SH-SY5Y (cell line): Measurements from ENCODE around the gene MDH1.

ENCODE experiments used
- GATA2 ChIP-seq: IDR thresholded peaks from 2 replicates; pipeline ENCODE4 v1.6.1; 2011; ENCODE audit warnings: mild to moderate bottlenecking, low read depth, low read length
- GATA3 ChIP-seq: IDR thresholded peaks from 2 replicates; pipeline ENCODE4 v1.6.1; 2011; ENCODE audit warnings: low read depth, mild to moderate bottlenecking, low read length, moderate library complexity

The MDH1 gene

DNA sequence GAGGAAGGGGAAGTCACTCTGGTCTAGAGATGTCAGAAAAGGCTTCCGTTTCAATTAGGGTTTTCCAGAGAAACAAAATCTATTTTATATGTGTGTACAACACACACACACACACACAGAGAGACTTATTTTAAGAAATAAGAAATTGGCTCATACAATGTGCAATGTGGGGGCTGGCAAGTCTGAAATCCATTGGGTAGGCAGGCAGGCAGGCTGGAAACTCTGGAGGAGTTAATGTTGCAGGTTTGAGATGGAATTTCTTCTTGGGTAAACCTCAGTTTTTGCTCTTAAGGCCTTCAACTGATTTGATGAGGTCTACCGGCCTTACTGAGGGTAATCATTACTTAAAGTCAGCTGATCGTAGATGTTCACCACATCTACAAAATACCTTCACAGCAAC is 62.6 kb downstream of the MDH1 start:
- TF ChIP-seq GATA2 (no peak), GATA3 (no peak)

DNA sequence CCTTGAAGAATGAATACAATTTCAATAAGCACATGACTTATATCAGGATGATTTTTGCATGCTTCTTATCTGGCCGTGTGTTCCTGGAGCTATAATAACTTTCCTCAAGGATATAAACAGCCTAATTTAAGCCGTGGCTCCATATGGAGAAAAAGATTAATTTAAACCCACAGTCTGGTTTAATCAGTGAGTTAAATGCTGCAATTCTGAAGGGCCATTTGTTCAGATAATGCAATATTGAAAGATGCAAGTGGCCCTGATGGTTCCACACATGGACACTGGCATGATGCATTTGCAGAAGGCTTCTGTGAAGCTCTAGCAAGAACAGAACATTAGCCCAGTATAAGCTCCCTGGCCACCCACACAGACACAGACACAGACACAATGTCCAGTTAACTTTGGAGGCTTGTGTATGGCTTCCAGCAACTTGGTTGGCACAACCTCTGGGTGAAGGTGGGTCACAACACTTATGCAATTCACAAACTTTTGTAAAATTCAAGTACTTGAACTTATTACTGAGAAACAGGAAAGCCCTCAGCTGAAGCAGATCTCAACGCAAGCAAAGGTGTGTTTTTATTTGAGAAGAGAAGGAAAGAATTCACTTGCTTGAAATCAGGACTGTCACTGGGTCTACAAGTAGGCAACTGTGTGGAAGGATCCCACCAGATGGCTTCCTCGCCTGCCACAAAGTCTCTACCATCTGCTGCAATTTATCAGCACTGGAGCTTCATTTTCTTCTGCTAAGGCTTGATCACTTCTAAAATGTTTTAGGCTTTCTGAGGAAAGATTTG is 63.3 kb downstream of the MDH1 start:
- no peak for TF ChIP-seq GATA2
- no peak for TF ChIP-seq GATA3

DNA sequence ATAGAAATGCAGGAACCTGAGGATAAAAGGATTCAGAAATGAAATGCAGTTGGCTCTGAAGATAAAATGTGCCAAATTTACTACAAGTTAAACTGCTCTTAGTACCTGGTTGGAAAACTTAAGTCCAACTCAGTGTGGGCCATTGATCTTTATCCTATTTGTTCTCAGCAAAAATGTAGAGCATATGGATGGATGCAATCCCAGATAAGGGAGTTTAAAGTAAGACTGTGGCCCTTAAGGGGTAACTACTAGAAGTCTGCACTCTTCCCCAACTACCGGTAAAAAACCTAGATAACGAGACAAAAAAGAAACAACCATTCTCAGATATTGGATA is 63.9 kb downstream of the MDH1 start:
- TF ChIP-seq GATA2 = no peak
- TF ChIP-seq GATA3 = no peak

DNA sequence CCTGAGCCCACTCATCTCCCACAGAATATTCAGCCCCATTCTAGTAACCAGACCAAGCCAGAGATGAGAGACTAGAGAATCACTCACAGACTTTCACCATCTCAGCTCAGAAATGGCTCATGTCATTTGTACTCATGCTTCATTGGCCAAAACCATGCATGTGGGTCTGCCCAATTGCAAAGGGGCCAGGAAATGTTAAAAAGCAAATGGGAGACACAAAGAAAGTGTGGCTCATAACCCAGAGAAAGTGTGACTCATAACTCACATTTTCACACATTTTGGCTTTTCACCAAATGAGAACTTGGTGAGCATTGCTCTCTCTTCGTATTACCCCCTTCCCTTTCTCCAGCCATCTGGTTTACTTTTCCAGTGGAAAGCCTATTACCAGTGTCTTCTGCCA is 66.2 kb downstream of the MDH1 start:
- TF ChIP-seq GATA2 (no peak), GATA3 (no peak)
